Stimulated activated CD4-positive, alpha-beta T cell treated with anti-CD3 and anti-CD28 coated beads, Interleukin-2, amount 100 ng/mL, for 4 hours (primary cell): Measurements from ENCODE around the gene PPP3CB.
"Not testable (repeated sequence)": the region's sequence is repeated elsewhere in the genome, so short reads cannot be mapped to it uniquely, and the experiment has no call there.

Source experiments
- DNase-seq: peaks from one replicate; pipeline ENCODE4 v3.0.0-alpha.2; 2020; ENCODE audit warnings: low read depth

Gene PPP3CB

DNA sequence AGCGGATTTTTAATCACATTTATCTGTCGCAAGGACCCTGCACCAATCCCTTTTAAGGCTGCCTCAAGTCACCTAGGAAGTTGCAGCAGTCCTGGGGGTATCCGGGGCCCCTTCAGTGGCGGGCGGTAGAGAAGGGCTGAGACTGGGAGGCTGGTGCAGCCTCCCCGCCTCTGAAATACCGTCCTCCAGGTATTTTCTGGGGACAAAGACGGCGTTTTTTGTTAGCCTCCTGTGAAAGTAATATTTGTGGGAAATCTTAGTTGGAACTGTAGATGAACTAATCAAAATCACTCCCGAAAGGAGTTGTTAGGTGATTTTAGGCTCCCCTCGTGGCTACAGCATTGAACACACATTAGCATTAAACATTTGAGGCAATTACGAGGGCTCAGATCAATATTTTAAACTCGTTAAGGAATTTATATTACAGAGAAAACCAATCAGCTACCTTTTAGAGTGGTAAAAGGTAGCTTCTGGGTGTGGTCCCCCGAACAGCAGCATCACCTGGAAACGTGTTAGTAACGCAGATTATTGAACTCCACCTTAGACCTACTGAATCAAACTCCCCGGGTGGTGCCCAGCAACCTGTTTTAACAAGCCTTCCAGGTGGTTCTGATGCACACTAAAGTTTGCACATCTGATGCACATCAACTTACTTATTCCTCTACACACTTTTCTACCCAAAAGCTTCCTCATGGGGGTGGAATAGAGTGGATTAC, 81.4 kb downstream of the PPP3CB start:
- DNase-seq = no peak

DNA sequence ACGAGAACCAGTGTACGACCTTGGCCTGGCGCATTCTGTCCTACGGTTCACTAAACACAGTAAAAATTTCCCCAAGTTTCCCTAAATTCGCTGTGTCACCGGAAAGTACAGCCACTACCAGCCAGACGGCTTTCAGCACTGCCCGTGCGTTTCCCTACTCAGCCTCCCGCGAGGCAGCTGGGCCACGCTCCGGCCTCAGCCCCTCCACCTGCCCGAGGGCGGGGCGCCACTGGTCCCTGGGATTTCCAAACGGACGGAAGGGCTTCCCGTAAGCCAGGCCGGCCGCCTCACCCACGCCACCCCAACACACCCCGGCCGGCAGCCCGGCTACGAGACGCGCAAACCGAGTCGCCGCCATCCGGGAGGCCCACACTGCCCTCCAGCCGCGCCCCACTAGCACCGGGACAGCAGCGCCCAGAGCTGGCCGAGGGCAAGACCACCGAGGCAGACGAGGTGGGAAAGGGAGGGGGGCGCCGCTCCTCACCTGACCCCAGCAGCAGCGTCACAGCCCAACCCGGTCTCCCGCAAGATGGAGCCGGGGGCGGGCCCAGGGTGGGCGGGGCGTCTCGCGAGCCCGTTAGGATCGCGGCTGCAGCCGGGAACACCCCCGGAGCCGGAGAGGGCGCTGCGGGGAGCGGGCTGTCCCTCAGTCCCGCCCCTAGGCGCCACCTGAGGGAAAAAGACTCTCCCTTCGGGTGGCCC, 82.1 kb downstream of the PPP3CB start, which contains the start of gene ANXA7:
ANXA7 (minus strand) TSS at position 531 of the 702 bp plus-strand sequence. CDS start 13,202 bp downstream, outside the sequence.
- peak; percentile 89 for DNase-seq

DNA sequence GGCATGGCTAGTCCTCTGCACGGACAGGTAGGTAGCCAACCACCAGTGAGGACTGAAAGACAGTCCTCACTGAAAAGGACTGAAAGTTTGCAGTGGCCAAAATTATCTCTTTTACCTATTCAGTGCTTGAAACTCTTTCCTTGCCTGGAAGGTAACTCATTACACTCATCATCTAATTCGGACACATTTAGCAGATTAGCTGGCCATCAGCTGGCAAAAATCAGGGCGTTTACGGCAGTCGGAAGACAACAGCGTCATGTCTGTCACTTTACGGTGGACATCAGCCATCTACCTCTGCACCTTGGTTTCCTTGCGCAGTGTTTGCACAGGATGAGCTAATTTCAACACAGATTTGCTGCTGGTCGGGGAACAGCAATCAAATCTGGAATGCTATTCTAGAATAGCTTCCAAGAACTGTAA, 82.7 kb downstream of the PPP3CB start:
- no peak for DNase-seq

DNA sequence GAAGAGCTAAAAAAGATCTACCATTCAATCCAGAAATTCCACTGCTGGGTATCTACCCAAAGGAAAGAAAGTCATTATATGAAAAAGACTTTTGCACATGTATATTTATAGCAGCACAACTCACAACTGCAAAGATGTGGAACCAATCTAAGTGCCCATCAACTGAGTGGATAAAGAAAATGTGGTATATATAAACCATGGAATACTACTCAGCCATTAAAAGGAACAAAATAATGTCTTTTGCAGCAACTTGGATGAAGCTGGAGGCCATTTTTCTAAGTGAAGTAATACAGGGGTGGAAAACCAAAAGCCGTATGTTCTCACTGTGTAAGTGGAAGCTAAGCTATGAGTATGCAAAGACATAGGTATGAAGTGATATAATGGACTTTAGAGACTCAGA, 84.9 kb downstream of the PPP3CB start:
- DNase-seq = no peak

DNA sequence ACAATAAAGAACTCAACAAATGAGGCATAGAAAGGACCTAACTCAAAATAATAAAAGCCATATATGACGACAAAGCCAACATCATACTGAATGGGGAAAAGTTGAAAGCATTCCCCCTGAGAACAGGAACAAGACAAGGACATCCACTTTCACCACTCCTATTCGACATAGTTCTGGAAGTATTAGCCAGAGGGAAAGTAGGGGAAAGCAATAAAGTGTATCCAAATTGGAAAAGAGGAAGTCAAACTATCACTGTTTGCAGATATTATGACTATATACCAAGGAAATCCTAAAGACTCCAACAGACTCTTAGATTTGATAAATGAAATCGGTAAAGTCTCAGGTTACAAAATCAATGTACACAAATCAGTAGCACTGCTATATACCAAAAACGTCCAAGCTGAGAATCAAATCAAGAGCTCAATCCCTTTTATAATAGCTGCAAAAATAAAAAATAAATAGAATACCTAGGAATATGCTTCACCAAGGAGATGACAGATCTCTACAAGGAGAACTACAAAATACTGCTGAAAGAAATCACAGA, 86.8 kb downstream of the PPP3CB start:
- DNase-seq = no peak

DNA sequence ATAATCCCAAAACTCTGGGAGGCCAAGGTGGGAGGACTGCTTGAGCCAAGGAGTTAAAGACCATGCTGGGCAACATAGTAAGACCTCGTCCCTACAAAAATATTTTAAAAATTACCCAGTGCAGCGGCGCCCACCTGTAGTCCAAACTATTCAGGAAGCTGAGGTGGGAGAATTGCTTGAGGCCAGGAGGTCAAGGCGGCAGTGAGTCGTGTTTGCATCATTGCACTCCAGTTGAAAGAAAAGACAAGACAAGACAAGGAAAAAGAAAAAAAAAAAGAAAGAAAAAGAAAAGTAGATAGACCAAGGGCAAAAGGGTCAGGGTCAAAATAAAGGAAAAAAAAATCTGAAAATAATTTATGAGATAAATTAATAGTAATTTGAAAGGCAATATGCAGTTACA, 87.8 kb downstream of the PPP3CB start:
- DNase-seq = no peak

DNA sequence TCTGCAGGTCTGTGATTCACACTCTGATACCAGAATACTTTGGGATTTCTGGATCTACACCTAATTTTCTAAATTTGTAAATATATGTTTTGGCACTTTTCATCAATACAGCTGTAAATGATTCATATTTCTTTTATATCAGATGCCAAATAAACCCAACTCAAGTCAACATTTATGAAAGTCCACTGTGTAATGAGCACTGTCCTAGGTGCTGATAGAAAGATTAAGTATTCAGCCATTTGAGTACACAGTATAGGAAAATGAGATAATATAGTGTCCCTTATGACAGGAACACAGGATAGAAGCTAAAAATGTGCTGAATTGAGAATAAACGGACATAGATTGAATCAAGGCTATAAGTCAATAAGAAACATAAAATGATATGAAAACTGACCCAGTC, 88.3 kb downstream of the PPP3CB start:
- no peak for DNase-seq

DNA sequence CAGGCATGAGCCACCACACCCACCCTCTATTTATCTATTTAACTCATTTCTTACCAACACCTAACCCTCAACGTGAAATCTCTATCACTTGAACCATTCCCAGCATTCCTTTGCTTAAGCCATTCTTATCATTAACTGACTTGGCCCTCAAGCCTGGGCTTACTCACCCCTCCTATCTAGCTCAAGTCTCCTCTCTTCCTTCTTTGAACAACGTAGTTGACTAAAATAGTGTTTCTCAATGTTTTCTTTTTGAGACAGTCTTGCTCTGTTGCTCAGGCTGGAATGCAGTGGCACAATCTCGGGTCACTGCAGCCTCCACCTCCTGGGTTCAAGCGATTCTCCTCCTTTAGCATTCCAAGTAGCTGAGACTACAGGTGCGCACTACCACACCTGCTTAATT, 89.0 kb downstream of the PPP3CB start:
- DNase-seq = no peak

DNA sequence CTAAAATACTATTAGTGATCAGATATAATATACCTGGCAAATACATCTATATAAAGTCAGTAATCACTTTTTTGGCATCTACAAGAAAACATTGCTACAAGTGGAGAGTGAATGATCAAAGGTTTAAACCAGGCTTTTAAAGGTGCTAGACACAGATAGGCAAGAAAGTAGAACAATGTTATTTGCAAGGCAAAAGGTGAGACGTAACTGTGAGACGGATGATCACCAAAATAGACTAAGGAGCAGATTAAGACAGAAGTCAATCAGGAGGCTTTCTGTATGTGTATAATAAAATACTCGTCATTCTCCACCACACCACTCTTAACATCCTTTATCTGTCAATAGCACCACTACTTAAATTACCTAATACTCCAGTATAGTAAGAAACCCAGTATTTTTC, 90.3 kb downstream of the PPP3CB start:
- DNase-seq = no peak

DNA sequence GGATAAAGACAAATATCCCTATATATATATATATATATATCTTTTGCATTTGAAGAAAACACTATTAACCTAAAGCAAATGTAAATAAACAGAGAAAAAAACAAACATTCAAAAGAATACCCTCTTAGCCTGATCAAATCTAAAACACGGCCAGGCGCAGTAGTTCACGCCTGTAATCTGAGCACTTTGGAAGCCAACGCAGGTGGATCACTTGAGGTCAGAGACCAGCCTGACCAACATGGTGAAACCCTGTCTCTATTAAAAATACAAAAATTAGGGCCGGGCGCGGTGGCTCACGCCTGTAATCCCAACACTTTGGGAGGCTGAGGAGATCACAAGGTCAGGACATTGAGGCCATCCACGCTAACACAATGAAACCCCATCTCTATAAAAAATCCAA, 91.1 kb downstream of the PPP3CB start:
- no peak for DNase-seq

DNA sequence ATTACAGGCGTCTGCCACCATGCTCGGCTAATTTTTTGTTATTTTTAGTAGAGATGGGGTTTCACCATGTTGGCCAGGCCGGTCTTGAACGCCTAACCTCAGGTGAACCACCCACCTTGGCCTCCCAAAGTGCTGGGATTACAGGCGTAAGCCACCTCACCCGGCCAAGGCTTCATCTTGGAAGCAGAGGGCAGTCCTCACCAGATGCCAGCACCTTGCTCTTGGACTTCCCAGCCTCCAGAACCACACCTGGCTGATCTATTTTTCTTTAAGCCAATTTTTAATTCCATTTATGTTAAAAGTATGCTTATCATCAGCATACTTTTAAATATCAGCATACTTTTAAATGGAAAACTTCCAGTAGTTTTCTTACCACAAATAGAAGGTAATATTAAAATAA, 94.2 kb downstream of the PPP3CB start:
- no peak for DNase-seq

DNA sequence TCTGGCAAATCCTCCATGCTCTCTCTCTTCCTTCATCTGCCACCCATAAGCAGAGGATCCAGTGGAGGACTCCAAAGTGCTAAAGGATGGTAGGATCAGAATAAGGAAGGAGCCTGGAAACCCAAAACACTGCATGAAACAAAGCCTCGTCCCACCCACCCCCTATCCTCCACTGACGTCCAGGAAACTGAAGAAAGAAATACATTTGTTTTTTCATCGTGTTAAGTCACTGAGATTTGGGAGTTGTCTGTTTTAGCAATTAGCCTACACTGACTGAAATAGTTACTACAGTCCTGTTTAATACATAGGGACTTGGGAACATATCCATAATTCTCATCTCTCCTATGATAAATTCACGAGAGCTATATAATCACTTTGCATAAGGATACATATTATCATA, 96.8 kb downstream of the PPP3CB start:
- DNase-seq = no peak

DNA sequence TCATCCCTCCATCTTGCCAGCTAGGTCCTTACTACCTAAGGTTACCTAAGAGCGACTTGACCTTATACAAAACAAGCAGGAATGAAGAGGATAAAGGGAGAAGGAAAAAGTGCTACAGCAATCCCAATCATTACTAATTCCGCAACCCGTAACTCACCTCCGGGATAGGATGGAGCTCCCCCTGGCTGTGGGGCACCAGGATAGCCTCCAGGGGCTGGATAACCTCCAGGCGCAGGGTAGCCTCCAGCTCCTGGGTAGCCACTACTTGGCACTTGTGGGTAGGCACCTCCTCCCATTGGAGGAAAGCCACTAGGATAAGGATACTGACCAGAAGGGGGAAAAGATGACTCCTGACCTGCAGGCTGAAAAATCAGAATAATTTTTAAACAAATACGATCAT, 97.8 kb downstream of the PPP3CB start:
- no peak for DNase-seq

DNA sequence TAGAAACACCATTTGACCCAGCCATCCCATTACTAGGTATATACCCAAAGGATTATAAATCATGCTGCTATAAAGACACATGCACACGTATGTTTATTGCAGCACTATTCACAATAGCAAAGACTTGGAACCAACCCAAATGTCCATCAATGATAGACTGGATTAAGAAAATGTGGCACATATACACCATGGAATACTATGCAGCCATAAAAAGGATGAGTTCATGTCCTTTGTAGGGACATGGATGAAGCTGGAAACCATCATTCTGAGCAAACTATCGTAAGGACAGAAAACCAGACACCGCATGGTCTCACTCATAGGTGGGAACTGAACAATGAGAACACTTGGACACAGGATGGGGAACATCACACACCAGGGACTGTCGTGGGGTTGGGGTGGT, 101.5 kb downstream of the PPP3CB start:
- DNase-seq = not testable (repeated sequence)

DNA sequence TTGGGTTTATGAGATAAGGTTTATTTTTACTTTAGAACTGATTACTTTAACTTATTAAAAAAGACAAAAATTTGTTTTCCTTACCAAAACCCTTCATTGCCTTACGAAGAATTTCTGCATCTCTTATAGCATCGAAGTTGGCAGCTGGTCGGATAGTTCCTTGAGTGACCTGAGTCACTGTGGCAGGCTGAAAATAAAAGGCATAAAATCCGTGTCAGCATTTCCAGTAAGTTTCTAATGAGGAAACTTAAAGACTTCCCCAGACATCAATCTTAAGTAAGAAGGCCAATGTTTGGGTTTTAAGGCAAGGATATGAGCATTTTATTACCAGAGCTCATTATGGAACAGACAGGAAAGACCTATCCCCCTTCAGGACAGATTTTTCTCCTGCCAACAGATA, 107.6 kb downstream of the PPP3CB start:
- DNase-seq = no peak

DNA sequence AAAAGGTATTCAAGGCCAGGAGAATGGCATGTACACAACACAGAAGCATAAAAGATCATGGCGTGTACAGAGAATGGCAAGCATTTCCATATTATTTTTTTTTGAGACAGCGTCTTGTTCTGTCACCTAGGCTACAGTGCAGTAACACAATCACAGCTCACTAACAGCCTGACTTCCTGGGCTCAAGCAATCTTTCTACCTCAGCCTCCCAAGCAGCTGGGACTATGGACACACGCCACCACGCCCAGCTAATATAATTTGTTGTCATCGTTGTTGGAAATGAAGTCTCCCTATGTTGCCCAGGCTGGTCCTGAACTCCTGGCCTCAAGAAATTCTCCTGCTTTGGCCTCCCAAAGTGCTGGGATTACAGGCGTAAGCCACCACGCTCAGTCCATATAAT, 109.2 kb downstream of the PPP3CB start:
- DNase-seq = no peak
